ENCODE measurements around the gene NR4A2.

DNA sequence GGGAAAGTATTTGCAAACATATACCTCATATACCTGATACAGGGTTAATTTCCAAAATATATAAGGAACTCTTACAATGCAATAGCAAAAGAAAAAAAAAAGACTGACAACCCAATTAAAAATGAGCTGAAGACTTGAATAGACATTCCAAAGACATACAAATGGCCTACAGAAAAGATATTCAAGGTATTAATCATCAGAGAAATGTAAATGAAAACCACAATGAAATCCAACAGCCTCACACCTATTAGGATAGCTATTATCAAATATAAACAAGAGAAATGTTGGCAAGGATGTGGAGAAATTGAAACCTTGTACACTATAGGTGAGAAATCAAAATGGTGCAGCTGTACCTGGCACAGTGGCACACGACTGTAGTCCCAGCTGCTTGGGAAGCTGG lies 25.7 kb downstream of the NR4A2 start:
- TF ChIP-seq TAF1 (IDR thresholded peaks at IDR 0.05; ENCODE audit: borderline replicate concordance, low read depth, low read length) = no peak
- no peak for TF ChIP-seq POLR2A (IDR thresholded peaks at IDR 0.05; ENCODE audit: low read depth, low read length)
- TF ChIP-seq POLR2AphosphoS5 (IDR thresholded peaks at IDR 0.05; ENCODE audit: low read depth, low read length) = no peak
